GM12891 (cell line): ENCODE results near the gene EGFL8.

Experiments
- POLR2A ChIP-seq: IDR thresholded peaks from 2 replicates; pipeline ENCODE4 v1.6.1; 2011; ENCODE audit warnings: low read depth, low read length, control low read depth
- POLR2AphosphoS5 ChIP-seq: IDR thresholded peaks from 2 replicates; pipeline ENCODE4 v1.6.1; 2011; ENCODE audit warnings: low read depth, low read length, control low read depth
- SPI1 ChIP-seq: IDR thresholded peaks from 2 replicates; pipeline ENCODE4 v1.6.1; 2011; ENCODE audit warnings: low read depth, low read length, control low read depth

DNA sequence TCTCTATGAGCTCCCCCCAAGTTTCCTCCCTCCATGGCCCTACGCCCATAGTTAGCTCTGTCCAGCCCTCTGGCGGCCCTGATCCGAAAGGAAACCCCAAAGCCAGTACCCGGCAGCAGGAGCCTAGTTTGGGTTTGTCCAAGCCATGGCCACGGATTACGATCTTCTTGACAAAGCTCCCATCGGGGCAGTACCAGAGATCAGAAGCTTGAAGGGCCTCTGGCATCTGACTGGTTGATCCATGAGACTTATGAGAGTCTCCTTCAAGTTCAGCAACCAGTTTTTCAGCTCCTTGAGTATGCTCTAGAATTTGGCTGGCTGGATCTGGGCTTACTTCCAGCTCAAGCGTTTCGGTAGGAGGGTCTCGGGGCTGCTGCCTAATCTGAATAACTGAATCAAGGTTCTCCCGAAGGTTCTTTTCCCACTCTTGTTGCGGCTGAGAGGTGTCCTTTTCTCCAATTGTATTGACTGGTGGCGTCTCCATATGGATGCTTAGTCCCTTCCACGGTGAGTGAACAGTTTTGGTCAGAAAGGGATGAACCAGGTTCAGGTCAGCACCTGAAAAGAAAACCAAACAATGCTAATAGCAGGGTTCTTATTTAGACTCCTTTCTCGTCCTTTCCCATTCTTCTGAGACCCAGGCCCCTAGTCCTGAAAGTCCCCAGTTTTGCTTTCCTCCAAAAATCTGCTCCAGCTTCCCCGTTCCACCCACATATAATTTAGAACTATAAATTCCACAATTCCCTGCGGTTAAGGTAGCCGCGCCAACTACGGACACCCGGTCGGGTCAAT, 34.9 kb upstream of the EGFL8 start:
- no peak for TF ChIP-seq POLR2A
- no peak for TF ChIP-seq SPI1
- TF ChIP-seq POLR2AphosphoS5, result no peak
